Ammon's horn (tissue), 1 donor: ENCODE results near the gene REEP1.
"Not testable (repeated sequence)": the region's sequence is repeated elsewhere in the genome, so short reads cannot be mapped to it uniquely, and the experiment has no call there.

Source experiments
- DNase-seq: peaks from one replicate; pipeline ENCODE4 v3.0.0-alpha.2; 2016; ENCODE audit warnings: low spot score

The REEP1 gene

DNA sequence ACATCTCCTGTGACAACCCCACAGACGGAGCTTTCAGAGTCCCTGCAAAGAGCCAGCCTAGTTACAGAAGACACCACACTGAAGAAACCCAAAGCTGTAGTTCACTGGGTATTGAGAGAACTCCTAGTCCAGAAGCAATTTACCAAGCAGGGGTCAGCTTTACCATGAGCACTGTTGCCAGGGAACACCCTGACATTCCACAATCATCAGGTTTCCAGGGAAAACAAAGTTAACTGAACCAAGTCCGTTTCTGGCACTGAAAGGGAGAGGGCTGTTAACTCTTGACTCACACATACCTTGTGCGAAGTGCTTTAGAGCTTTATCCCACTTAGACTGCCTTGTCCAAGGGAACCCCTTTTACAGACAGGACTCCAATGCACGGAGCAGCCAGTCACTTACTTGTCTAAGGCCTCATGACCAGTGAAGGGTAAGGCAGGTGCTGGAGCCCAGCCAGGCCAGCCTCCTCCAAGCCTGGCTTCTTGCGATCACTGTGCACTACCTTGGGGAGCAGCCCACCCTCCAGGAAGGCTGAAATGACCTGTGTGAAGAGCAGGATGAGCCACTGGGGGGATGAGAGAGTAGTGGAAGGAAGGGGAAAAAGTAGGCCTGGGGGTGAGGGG, 53.9 kb downstream of the REEP1 start:
- DNase-seq: no peak

GRCh38 chr2:86281066-86281700, 56.2 kb downstream of the REEP1 start:
- DNase-seq: no peak

GRCh38 chr2:86280191-86280667, 57.2 kb downstream of the REEP1 start:
- no peak for DNase-seq

DNA sequence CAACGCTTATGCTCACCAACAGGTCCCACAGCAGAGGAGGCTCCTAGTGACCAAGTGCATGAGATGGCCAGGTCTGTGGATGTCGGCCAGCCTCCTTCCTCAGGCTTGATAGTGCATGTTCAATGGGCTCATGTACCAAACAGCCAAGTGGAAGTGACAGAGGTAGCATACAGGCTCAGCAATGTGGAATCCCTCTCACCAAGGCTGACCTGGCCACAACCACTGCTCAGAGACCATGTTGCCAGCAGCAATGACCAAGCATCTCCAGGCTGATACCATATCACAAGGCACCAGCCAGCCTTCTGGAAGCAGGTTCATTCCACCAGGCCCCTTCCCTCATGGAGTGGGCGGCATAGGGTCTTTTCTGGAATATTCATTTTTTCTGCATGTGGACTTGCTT, 61.5 kb downstream of the REEP1 start:
- no peak for DNase-seq

DNA sequence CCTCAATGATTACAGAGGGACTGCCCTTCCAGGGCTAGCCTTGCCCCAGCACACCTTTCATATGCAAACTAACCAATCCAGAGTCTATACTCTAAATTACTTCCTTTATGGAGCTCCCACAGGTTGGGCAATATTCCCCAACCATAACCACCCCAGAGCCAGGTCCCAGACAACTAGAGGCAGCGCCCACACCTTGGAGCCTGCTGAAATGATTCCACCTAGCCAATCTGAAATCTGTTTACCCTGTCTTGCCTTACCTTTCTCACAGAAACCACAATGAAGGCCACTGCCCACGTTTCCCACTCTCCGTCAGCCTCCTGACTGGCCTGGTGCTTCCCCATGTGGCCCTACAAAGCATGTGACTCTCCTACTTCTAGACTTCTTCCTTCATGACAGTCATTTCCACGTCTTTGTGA, 62.0 kb downstream of the REEP1 start:
- no peak for DNase-seq

DNA sequence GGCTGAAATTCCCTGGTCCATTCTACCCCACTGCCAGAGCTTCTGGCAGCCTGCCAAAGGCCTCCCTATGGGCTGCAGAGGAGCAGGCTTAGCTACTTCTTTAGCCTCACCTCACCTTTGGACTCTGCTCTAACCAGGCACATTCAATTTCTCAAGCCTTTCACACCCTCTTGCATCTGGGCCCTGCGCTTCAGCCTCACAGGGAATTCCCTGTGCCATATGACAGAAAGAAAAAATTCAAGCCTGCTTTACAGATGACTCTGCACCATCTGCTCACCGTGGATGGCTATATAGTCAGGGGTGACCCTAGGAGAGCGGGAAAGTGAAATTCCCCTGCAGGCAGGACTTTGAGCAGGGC, 62.5 kb downstream of the REEP1 start:
- DNase-seq: no peak

DNA sequence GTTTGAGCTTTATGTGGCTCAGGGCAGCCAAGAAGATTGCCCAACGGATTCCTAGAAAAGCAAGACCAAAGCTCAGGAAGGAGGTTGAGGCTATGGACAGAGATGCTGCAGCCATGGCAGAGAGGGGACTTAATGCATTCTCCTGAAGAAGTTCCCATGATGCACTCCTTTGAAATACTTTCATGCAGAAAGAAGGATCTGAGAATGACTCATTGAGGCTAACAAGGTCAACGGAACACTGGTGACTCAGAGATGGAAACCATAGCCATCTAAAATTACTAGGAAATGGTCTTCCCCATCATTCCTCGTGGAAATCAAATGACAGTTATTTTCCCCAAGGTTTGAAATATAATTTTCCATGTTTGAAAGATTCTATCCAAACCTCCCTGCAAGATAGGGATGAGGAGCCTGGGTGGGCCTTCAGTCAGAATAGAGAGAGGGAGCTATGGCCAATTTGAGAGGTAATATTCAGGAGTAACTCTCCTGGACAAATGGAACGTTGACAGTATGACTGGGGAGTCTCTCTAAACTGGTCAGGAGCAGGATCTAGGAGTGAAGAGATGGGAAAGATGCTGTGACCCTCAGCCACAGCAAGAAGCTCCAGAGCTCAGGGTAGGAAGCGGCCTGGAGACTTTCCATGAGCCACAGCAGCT, 63.0 kb downstream of the REEP1 start:
- DNase-seq: no peak

DNA sequence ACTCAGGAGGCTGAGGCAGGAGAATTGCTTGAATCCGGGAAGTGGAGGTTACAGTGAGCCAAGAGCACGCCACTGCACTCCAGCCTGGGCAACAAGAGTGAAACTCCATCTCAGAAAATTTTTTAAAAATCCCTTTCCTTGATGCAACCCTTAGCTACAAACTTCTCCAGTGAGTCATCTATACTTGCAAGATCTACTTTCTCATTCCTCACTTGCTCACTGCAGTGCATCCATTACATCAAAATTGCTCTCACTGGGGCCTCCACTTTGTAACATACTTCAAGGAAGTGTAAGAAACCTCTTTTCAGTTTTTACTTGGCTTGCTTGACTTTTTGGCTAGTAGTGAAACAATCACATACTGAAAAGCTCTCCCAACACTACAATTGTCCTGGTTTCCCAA, 65.3 kb downstream of the REEP1 start:
- no peak for DNase-seq

GRCh38 chr2:86271248-86271647, 66.2 kb downstream of the REEP1 start:
- DNase-seq: no peak

DNA sequence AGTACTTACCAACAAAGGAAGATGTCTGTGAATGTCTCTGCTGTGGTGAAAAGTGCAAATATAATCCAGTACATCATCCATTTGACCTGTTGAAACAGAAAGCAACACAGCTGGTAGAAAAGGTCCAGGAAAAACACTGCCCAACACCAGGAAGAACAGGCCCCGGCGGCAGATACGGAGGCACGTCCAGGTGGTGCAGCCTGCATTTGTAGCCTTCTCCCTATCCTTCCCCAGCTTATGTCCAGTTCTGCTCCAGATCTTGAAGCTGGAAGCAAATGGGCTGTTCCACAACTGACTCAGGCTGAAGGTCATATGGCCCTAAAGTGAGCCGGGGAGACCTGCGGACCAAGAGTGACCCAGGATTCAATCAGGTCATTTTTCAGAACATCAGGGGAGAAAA, 73.5 kb downstream of the REEP1 start:
- DNase-seq: no peak

DNA sequence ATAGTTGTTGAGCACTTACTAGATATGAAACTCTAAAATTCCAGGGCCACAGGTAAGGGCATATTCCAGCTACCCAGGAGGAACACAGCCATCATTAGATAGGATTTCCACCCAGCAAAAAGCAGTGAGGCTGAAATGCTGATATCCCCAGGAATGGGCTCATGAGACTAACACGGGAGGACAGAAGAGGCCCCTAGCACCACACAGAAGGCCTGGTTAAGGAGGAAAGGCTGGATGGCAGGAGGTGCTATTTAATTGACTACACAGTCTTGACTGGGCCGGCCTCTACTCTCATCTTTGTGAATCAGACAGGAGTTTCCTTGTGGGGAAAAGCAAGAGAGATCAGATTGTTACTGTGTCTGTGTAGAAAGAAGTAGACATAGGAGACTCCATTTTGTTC, 76.4 kb downstream of the REEP1 start:
- DNase-seq: no peak

GRCh38 chr2:86258106-86258505, 79.3 kb downstream of the REEP1 start:
- no peak for DNase-seq

GRCh38 chr2:86256982-86257381, 80.4 kb downstream of the REEP1 start:
- no peak for DNase-seq

DNA sequence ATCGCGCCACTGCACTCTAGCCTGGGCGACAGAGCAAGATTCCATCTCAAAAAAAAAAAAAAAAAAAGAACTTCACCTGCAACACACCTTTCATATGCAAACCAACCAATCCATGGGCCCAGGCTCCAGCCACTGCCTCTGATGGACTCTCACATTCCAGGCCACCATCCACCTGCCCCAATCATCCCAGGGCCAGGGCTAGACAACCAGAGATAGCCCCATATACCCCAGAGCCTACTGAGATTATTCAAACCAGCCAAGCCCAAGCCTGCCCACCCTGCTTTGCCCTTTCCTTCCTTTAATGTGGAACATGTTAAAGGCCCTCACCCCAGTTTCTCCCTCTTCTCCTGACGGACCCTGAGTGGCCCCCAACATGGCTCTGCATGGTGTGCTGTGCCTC, 81.1 kb downstream of the REEP1 start:
- DNase-seq: no peak

DNA sequence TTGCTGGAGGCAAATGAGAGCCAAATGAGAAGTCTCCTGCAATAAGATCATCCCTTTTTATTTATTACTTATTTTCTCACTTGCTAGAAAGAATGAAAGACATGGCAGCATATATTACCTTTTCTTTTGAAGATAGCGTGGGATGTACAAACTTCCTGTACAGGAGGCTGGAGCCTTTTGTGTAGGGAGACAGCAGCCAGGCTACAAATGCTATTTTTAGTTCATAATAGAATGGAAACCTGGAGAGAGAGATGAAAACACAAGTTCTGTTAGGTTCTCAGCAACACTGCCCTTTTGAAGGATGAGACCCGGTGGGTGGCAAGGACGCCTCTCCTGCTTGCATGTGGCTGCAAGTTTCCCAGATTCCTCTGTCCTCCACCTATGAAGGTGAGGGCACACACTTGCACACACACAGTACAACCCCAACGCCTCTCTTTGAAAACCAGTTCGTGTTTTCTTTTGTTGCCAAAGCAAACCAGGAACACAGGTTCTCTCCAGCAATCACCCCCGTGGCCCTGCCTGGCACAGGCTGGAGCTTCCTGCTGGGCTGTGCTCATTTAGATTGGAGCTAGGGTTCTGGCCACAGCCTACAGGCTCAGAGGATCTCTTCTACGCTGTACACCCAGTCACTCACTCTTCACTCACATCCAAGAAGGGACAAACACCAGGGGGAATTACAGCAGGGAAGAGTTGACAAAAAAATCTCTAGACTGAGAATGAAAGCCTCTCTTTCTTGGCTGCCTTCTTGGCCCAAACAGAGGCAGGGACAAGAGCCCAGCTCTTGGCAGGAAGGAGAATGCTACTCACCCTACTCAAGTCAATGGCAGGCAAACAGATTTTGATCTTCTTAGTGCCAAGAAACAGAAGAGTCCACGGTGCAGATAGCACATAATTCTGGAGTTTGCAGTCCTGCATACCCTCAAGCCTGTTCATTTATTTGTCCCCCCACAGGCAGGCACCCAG, 82.6 kb downstream of the REEP1 start:
- peak; percentile 46 for DNase-seq

DNA sequence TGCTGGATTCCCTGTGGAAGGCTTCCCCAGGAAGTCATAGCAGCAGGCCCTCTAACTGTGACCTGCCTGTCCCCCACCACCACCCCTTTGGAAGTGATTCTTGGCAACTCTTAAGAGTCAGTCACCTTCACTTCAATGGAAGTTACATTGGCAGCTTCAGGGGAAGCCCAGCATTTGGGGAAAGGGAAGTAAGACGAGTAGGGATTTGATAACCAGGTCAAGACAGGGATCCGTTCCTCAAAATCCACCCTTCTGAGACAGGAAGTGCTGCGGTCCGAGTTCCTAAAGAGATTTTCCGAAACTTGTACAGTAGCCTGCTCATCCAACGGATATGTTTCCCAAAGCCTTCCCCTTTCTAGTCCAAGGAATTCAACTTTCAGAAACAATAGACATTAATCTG, 84.0 kb downstream of the REEP1 start:
- DNase-seq: no peak

GRCh38 chr2:86251840-86252266, 85.6 kb downstream of the REEP1 start:
- no peak for DNase-seq

GRCh38 chr2:86249579-86250391, 87.6 kb downstream of the REEP1 start:
- no peak for DNase-seq

- DNase-seq: no peak
Measured at GRCh38 chr2:86249176-86249575, 88.2 kb downstream of the REEP1 start.

GRCh38 chr2:86245222-86245621, 92.2 kb downstream of the REEP1 start:
- not testable (repeated sequence) for DNase-seq

GRCh38 chr2:86244781-86245180, 92.6 kb downstream of the REEP1 start:
- DNase-seq: not testable (repeated sequence)
